SKM-1 (cell line): ENCODE measurements around the gene ZIC5.

Experiments used
- DNase-seq: peaks from one replicate; lab custom pipeline; 2025; ENCODE audit not compliant: unreplicated experiment; lab: John Stamatoyannopoulos, UW

ZIC5 gene

DNA sequence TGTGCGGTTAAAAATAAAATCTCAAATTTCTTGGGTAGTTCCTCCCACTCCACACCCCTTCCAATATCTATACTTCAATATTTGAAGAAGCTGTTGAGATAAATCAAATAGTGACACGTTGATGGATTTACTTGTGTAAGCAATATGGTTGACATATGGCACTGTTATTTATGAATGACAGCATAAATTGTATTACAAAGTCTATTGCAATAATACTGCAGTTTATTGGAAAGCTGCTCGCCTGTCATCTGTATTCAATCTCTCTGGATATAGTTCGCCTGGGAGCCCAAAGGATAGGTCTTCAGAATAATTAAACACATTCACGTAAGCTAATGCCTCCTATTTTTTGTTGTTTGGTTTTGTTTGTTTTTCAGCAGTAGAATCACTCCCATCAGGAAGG lies 5.0 kb upstream of the ZIC5 start:
- no peak for DNase-seq

DNA sequence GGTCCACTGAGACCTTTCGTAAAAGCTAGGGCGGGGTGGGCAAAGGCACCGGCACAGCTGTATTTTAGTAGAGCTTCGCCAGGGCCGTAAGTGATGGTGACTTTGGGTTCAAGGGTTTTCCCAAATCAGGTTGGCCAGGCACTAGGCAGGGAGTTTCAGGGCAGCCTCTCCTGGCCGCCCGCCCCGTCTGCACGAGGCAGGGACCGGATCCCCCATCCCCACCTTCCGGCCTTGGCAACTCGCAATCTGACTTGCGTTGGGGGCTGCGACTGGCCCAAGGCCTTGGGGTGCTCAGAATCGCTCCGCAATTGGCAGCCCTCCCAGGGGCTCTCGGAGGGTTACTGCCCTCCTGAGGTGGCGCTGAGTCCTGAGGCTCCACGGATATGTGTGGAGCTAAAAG lies 4.1 kb upstream of the ZIC5 start:
- no peak for DNase-seq

DNA sequence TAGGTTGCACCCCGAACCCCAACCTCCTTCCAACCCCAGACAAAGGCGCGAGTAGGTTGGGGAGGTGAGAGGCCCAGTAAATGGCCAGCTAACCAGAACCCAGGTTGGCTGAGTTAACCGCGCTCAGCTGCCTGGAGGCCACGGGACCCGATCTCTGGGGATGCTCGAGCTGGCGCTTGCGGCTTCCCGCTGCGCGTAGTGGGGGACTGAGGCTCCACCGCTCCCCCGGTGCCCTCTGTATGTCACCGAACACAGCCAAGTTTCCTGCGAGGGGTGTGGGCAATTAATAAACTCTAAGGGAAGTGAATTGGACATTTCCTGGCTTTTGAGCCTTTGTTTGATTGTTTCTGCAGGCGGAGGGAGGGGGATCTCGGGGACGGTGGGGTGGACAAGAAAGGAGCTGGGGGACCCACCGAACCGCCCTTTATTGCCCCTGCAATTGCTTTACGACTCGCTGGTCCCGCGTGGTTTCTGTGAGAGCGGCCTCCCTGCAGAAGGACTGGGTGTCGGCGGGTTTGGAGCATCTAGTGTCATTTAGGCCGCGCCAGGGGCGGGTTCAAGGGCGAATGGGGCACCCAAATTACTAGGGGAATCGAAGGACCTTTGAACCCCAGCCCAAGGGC lies 3.5 kb upstream of the ZIC5 start:
- DNase-seq, result no peak

DNA sequence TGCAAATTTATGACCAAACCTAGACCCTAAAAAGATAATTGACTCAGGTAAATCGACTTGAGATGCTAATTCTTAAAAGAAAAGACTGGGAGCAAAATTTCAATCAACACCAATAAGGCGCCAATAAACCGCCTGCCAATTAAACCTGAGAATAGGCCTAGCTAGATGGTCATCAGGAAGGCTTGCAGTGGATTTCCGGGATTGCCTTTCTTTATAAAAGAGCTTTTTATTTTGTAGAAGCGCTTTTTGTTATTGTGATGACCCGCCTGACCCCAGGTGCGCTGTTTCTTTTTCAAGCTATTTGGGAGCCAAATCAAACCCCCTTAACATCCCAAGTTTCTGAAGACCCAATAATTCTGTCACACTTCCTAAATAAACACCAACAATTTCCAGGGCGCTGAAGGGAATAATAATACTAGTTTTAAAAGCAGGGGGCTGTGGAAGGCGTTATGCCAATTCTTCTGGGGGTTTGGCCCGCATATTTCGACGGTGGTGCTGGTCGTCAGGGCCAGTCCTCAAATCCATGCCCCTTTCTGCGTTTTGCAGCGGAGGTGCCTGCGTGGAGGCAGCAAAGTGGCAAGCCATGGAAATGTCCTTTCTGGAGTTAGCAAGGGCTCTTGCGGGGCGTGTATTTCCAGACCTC lies 2.9 kb upstream of the ZIC5 start:
- no peak for DNase-seq

DNA sequence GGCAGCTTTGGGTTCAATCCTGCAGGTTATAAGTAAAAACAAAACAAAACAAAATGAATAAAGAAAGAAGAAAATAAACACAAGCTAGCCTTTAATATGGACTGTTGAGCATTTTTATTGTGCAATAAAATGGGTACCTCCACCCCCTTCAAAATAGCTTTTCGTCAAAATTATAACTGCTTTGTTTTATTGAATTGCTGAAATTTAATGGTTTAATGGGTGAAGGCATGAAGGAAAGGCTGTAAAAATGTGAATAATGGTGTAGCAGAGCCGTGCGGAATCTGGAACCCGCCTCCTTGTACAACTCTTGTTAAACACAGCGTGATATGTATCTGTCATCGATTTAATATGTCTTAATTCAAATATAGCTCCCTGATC lies 2.2 kb upstream of the ZIC5 start:
- no peak for DNase-seq

DNA sequence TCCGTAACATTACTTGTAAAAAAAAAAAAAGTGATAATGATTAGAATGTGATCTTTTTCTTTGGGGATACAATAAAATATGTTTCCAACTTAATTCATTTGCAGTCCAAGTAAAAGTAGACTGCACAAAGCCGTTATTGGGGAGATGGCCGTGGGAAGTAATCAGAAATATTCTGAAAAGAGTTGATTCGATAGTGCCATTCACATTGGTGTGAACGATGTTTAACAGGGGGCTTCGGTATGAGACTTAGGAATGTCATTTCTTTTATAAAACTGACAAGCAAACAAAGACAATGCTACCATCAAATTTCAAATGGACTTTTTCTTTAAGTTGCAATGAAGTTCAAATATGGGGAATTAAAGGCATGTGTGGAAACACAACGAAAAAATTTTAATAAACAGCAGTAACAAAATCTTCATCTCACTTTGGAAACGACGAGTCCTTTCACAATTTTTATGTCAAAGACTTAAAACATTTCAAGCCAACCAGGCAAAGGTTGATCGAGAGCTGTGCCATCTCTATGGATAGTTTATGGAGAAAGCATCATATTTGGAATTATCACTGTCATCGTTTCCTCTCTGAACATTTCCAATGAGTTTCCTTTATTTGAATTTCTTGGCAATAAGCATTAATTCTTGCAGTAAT lies 1.7 kb upstream of the ZIC5 start:
- DNase-seq, result no peak

DNA sequence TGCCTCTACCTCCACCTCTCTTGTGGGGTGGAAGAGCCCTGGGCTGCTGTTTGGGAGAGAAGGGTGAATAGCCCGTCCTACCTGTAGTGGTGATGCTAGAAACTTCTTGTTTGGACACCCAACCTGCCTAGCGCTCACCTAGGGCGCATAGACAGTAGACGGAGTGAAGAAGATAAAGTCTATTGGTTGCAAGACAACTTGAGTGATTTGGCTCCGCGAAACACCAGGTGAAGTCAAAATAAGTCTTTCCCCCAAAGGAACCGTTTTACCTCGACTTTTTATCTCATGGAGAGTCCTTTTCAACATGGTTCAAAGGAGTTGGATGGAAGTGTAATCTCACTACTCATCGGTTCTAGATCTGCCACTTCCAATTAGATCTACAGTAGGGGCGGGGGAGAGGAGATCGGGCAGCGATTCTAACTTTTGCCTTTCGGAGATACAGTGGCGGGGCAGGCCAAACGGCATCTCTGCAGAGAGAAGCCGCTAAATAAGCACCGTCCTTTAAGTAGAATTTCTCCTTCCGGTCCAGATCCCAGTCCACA lies 694 bp upstream of the ZIC5 start:
- DNase-seq, result no peak

DNA sequence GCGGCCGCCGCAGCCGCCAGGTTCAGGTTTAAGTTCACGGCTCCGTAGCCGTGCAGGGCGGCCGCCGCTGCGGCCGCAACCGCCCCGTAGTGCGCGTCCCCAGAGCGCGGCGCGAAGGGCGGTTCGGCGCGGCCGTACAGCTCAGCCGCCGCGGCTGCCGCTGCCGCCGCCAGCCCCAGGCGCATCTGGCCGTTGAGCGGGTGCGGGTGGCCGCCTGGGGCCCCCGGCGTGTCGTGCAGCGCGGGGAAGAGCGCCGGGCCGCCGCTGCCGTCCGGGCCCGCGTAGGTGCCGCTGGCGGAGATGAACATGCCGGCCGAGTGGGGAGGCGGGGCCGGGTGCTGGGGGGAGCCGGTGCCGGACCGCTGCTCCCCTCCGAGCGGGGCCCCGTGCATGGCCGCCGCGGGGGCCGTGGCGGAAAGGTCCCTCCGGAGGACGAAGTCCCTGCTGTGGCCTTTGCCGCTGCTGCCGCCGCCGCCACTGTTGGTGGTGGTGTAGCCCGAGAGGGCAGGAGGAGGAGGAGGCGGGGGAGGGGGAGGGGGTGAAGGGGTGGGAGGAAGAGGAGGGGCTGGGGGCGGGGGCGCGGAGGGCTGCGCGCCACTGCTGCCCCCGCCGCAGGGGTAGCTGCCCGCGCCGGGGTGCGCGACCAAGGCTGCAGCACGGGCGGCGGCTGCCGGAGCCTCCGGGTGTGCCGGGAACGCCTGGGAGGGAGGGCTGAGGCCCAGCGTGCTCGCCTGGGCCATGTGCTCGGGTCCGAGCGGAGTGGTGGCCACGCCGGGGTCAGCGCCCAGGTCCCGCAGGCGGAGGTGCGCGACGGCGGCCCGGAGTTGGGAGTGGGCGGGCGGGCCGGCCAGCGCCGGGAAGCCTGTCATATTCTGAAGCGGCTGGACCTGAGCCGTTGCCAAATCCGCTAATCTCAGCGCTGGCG lies 654 bp downstream of the ZIC5 start:
- no peak for DNase-seq

DNA sequence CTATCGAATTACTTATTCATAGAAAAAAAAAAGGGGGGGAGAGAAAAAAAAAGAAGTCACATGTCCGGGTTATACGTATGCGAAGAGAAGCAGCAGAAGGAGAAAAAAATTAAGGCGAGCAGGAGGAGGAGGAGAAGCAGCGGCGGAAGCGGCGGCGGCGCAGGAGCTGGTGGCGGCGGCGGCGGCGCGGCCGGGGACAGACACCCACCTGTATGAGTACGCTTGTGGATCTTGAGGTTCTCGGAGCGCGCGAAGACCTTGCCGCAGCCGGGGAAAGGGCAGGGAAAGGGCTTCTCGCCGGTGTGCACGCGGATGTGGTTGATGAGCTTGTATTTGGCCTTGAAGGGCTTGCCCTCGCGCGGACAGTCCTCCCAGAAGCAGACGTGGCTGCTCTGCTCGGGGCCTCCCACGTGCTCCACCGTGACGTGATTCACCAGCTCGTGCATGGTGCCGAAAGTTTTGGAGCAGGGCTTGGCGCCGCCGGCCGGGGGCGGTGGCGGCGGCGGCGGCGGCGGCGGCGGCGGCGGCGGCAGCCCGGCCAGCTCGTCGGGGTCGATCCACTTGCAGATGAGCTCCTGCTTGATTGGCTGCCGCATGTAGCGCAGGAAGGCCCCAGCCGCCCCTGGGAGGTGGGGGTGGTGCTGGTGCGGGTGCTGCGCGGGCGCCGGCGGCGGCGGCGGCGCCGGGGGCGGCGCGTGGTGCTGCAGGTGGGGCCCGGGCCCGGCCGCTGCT lies 1.5 kb downstream of the ZIC5 start:
- DNase-seq, result no peak

DNA sequence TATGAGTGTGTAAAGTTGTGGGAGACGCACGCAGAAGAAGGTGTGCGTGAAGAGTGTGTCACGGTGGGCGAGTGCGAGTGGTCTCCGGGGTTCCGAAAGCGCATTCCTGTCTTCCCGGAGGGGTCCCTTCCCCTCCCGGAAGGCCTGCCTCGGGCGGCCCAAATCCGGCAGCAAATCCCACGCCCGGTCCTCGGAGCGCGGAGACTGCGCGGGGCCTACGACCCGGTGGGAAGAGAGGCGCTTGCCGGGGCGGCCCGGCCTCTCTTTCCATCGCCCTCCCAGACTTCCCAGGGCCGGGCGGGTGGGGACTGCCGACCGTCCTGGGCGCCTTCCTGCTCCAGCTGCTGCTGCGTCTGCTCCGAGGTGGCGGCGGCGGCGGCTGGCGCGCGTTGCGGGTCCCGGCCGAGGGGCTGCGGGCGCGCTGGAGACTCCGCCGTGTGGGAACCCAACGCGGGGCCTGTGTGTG lies 2.1 kb downstream of the ZIC5 start:
- no peak for DNase-seq

DNA sequence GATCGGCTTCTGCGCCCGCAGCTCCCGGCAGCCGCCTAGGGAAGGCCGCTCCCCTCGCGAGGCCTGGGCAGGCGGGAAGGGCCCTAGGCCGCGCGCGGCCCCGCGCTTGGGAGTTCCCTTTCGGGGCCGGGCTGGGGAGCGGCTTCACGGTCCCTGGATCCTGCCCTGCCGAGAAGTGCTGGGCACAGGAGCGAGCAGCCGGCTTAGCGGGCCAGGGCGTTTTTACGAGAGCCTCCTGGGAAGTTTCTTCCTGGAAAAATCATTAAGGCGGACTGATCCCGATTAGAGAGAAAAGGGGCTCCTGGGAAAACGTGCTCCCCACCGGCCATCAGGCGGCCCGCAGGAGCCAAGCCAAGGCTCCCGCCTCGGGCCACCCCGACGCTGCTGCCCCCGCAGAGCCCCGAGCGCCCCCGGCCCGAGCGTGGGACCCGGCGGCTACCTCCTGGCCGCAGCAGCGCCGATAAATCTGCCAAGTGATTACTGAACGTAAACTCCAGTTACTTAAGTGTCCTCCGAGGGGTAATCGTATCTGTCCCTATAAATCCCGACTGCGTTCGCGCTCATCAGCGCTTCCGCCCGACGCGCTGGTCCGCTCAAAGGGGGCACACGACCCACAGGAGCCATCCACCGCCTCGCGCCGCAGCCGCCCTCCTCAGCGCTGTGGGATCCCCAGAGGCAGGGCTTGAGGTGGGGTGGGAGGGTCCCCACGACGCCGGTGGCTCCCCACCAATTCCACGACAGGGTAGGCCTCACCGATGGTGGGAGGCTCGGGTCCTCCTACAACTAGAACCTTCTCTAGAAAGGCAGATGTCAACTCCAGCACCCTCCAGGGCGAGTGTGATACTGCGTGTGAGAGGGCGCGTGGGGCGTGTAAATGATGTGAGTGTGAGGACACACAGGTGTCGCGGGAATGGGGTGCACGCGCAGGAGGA lies 2.8 kb downstream of the ZIC5 start:
- no peak for DNase-seq

DNA sequence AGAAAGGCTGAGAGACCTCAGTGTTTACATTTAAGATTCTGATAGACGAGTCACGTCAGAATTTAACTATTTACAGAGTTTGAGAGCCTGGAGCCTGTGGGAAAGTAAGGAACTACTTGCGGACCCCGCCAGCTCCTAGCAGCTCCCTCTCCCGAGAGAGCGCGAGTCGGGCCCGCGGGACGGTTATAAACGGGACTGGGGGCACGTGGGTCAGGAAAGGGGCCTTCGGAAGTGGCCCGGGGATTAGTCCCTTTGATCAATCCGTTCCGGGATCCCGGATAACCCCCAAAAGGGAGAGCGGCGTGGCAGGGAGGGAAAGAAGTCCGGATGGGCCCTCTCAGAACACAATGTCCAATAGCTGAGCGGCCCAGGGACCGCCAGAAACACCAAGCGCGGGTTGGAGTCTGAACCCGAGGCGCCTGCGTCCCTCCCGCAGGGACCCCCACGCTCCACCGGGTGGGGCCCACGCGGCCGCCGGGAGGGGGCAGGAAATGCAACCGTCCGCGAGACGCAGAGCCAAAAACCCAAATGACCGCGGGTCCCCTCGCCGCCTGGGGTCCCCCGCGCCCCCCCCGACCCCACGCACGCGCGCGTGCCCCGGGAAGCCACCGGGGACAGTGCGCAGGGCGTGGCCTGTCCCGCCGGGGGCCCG lies 3.6 kb downstream of the ZIC5 start:
- no peak for DNase-seq

DNA sequence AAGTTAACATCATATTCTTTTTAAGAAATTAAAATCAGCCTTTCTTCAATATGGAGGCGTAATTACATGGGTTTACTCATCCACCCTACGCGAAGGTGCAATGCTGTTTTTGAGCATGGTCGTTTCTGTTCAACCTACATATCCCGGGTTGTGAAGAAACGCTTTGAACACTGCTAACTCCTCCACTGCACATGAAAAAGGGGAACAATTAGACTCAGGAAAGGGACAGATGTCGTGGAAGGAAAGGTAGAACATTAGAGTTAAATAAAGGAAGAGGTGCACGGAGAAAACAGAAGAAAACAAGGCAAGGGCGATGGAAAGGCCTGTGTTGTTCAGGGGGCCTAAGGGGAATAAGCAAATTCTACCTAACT lies 4.1 kb downstream of the ZIC5 start:
- DNase-seq, result no peak

DNA sequence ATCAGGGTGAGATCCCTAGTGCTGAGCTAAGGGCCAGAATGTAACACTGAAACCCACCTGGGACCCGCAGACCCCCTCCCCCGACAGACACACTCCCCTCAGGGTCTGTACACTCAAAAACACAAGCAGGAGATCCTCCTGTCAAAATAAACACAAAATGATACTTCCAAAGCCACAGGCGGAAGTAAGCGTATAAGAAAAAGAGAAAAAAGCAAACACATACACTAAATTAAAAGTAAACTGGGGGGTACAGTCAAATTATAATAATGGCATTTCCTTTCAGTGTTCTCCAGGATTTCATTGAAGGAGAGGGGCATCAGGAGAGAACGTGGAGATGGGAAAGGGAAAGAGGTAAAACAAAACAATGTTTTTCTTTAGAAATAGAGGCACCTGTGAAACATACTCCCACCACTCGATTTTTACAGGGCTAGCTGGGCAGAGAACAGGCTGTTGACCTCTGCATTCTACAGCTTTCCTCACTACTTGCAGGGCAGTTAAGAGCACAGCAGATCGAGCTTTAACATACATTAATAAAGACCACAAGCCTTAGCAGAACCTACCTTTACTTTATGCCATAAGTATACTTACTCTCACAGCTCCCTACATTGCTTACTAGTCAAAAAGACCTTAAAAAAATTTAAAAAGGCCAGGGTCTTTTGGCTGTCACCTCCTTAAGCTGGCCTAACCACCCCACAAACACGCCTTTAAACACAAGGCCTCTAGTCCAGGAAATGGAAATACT lies 5.3 kb downstream of the ZIC5 start:
- no peak for DNase-seq

DNA sequence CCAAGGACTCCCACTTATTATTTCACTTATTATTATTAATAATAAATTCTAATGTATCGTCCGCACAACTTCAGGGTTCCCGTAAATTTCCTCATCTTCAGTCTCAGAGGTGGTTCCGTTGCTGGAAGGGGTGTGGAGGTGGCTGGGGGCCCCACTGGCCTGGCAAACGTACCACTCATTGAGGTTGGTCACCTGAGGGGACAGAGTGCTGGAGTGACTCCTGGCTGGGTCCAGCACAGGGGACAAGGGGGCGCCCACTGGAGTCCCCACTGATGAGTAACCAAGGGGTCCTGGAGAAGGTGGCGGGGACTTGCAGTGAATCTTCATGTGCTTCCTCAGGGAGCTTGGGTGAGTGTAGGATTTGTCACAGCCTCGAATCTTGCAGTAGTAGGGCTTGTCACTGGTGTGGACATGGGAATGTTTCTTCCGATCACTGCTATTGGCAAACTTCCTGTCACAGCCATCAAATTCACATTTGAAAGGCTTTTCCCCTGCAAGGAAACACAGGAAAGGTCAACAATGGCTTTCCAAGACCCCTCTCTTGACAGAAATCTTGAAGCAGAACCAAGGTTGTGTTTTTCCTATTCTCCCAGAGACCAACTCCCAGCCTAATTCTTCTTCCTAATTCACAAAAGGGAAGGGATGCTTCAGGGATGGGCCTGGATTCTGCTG lies 6.1 kb downstream of the ZIC5 start:
- no peak for DNase-seq

DNA sequence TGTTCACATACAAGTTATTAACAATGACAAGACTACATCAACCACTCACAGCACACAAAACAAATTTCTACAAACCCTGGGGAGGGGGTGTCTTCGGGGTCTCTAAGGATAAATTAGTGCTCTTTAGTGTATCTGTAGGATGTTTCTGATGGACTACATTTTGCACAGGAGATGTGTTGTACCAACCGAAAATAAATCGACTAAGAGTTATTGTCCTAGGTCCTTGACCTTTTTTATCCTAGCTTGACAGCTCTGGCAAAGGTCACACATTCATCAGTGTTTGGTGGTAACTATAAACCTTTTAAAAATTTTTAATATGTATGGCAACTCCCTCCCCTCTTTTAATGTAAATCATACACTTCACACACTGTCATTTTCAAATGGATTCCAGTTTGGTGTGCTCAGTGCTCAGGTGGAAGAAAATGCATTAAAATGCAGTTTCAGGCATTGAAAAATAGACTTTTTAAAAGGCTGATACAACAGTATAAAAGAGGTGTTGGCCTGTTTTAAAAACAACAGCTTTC lies 7.7 kb downstream of the ZIC5 start:
- no peak for DNase-seq

DNA sequence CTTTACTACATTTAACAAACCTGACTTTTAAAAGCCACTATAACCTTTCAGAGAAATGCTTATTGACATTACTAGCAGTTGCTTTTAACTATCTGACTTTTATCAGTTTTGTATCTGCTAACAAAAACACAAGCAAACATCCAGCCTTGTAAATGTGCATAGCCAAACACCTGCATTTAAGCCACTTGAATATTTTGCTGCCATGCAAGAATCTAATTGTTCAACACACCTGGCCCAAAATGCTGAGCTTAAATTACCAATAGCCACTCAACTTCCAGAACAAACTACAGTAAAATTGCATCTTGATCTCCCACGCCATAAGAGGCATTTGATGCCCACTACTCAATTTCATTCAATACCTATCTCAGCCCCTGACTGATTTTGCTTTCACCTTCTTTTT lies 9.3 kb downstream of the ZIC5 start:
- no peak for DNase-seq

DNA sequence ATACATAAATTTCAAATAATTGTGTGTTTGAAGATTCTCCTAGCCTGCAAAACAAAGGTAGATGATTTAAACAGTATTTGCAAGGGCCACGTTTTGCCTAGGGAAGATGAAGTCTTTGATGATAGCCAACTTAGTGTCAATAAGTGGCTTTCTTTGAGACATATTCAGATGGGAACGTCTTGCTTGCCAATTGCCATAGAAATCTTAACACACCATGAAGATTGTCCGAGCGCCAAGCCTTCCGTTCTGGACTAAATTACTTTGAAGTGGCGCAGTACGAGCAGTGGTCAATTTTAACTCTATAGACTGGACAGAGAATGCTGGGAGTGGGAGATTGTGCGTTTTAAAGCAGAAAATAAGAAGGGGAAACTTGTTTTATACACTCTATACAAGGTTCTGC lies 9.9 kb downstream of the ZIC5 start:
- DNase-seq, result no peak
